GM19324 (cell line): ENCODE results near the gene CGB2.
A peak's percentile ranks its signal among the peaks of the same experiment; 100 is the strongest.
"Not testable (repeated sequence)": the region's sequence is repeated elsewhere in the genome, so short reads cannot be mapped to it uniquely, and the experiment has no call there.

ENCODE experiments used
- ATAC-seq: cut with Tn5 transposase; IDR thresholded peaks from one replicate; pipeline ENCODE4 v1.9.1; 2021; ENCODE audit warnings: mild to moderate bottlenecking, moderate library complexity; ENCODE audit not compliant: unreplicated experiment, low FRiP score

Gene CGB2

DNA sequence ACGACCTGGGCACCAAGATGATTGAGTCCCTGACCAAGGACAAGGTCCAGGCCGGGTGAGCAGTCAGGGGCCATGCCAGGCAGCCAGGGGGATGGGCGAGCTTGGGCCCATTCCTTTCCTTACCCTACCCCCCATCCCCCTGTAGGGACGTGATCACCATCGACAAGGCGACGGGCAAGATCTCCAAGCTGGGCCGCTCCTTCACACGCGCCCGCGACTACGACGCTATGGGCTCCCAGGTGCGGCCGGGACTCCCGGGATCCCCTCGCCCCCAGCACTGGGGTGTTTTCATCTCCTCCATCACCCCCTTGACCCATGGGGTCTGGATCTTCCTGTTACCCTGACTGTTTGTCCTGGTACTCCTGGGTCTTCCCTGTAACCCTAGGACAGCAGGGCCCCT is 21.9 kb upstream of the CGB2 start:
- no peak for ATAC-seq

- ATAC-seq: no peak
These were observed 21.2 kb upstream of the CGB2 start for GRCh38 chr19:49010453-49010852.

DNA sequence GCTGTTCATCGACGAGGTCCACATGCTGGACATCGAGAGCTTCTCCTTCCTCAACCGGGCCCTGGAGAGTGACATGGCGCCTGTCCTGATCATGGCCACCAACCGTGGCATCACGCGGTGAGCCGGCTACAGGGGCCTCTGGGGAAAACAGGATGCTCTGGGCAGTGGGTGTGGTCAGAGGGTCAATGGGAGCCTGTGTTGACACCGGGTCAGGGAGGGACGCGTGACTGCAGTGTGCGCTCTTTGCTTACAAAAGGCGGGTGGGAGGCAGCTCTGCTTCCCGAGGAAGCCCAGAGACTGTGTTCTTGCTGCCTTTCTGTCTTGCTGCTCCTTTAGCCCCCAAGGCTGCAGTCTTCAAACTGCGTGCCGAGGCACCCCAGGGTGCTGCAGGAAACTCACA is 20.5 kb upstream of the CGB2 start:
- ATAC-seq: no peak

- no peak for ATAC-seq
These were observed 17.4 kb upstream of the CGB2 start for GRCh38 chr19:49014123-49014869.

- no peak for ATAC-seq
These were observed 16.8 kb upstream of the CGB2 start for GRCh38 chr19:49014870-49015255.

- no peak for ATAC-seq
These were observed 15.4 kb upstream of the CGB2 start for GRCh38 chr19:49016067-49016839.

- ATAC-seq: no peak
These were observed 14.5 kb upstream of the CGB2 start, which contains the start of gene LHB for GRCh38 chr19:49017041-49017665. TSS of gene LHB (minus strand) at chr19:49017091. CDS start at chr19:49017081, 10 bp downstream.

DNA sequence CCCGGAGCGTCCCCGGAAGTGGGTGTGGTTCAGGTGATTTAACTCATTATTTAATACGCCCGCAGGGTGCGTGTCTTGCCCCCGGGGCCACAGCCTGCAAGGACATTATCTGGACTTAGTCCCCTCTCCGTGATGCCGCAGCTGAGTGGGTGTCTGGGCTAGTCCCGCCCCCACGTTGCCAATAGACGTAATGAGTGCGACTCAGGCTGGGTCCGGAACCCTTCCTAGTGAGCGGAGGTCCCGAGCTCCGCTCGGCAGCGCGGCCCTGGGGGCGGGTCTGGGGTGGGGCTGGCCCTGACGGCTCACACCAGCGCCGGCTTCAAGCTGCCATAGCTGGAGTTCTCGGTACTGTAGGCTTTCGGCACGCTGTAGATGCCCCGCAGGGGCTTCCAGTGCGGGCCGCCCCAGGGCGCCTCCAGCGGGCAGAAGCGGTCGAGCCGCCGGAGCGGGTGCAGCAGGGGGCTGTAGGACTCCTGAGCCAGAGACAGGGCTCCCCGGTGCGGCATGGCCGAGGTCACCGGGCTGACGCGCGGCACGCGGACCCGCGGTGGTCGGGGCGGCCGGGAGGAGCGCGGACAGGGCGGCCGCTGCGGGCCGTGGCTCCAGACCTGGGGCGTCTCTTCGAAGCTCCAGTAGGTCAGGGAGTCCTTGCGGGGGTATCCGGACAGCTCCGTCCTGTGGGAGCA is 13.9 kb upstream of the CGB2 start:
- peak; percentile 43 for ATAC-seq

DNA sequence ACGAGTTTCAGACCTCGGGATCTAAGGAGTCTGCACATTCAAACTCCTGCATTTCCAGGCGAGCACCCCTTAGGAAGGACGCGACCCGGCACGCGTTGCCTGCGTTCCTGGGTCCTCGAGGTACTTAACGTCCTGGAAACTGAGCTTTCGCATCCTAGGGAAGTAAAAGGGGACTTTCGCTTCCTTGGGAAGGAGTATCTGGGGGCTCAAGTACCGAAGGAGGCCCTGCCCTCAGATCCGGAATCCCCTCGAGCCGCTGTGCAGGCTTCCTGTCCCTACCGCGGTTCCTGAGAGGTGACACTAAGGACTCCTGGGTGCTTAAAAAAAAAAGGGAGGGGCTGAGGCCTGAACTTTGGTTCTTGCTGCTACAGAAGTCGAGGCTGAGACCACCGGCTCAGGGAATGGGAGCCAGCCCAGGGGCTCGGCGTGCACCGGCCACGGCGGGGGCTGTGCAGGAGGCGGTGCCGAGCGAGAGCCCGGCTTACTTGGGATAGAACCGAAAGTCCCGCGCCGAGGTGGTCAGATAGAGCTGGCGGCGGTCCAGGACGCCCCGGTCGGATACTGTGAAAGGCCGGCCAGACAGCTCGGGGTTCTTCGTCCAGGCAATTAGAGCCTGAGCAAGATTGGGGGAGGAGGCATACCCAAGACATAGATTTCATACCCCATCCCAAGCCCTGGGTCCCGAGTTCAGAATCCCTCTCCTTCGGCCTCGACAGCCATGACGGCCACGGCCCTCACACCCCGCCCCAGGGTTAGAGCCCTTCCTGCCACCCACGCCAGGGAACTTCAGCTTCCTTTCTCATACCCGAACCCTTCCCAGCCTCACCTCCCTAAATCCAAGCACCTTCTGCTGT is 13.1 kb upstream of the CGB2 start:
- not testable (repeated sequence) for ATAC-seq

DNA sequence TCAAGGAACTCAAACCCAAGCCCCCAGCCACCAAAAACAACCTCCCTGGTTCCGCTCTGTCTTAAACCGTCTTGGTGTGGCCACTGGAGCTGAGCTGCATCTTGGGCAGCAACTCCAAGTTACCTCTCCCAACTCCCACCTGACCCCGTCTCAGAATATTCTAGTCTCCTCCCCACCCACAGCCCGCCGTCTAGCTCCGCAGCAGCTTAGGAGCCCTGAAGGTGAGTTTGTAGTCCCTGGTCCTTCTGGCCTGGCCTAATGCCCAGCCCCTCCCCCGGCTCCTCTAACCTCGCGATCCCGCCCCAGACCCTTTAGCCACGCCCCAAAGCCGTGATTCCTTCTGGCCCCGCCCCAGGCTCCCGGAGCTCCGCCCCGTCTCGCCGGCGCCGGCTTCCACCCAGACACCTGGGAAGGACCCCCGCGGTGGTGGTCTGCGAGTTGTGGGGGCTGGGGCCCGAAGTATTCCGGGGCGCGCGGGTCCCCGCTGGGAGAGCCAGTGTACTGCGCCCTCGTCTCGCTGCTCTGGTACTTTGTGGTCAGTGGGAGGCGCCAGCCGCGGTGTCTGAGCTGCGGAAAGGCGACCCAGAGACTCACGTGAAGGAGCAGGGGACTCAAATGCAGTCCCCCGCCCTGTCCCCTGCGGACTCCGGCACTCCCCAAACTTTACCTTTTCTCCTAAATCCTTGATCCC is 12.3 kb upstream of the CGB2 start:
- no peak for ATAC-seq

- no peak for ATAC-seq
These were observed 11.3 kb upstream of the CGB2 start for GRCh38 chr19:49020342-49020741.

DNA sequence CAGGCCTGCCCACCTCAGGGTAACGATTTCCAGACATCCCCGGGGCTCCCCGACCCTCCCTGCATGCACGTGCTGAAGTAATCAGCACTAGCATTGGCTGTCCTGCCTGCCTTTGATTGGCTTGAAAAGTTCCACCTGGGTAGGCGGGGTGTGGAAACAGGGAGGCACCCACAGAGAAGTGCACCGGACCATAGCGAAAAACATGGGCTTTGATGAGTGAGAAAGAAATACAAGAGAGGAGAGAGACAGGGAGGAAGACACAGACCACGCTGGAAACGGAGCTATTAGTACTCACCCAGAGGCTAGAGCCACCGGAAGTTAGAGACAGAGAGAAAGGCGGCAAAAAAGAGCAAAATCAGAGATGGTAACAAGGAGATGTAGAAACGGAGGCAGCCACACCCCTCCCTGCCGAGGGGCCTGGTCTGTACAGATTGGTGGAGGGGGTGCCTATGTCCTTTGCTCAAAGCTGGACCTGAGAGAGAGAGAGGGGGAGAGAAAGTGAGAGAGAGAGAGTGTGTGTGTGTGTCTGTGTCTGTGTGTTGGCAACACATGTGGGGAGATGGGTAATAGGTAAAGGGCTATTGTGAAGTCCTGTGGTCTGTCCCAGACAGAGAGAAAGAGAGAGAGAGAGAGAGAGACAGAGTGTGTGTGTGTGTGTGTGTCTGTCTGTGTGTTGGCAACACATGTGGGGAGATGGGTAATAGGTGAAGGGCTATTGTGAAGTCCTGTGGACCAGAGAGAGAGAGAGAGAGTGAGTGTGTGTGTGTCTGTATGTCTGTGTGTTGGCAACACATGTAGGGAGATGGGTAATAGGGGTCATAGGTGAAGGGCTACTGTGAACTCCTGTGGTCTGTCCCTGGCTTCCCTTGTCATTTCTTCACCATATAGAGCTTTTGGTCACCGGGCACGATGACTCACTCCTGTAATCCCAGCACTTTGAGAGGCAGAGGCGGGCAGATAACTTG is 10.5 kb upstream of the CGB2 start:
- no peak for ATAC-seq

GRCh38 chr19:49022116-49022515 is 9.6 kb upstream of the CGB2 start:
- ATAC-seq: no peak

GRCh38 chr19:49024233-49024632 is 7.5 kb upstream of the CGB2 start, which contains the start of gene CGB3:
TSS of gene CGB3 (minus strand) at chr19:49024333. CDS start at chr19:49023971, 362 bp downstream.
- ATAC-seq: not testable (repeated sequence)

GRCh38 chr19:49025088-49025487 is 6.6 kb upstream of the CGB2 start:
- ATAC-seq: not testable (repeated sequence)

GRCh38 chr19:49025599-49025998 is 6.1 kb upstream of the CGB2 start:
- not testable (repeated sequence) for ATAC-seq

GRCh38 chr19:49028686-49029085 is 3.0 kb upstream of the CGB2 start:
- not testable (repeated sequence) for ATAC-seq

DNA sequence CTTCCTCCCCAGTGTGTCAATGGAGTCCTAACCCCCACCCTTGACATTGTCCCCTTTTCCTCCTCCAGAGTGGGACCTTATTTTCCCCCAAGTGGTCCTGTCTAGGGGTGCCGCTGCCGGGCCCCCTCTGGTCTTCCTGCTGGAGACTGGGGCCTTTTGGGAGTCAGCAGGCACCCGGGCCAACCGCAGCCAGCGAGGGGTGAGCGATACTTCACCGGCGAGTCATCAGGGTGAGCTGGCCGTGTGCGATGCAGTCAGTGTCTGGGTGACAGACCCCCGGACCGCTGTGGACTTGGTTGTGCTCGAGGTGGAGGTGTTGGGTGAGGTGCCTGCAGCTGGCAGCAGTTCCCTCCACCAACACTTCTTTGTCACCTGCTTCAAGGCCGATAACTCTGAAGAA is 1.9 kb upstream of the CGB2 start:
- ATAC-seq: not testable (repeated sequence)
